SK-N-MC (cell line): ENCODE results near the gene DGCR2.

ENCODE experiments used
- EZH2 ChIP-seq: fragments of 200-600 bp; sonication (generic); IDR thresholded peaks from one replicate; pipeline ENCODE4 v1.6.1; 2017; ENCODE audit warnings: antibody characterized with exemption
- POLR2AphosphoS5 ChIP-seq: IDR thresholded peaks from 2 replicates; pipeline ENCODE4 v1.6.1; 2012; ENCODE audit warnings: mild to moderate bottlenecking, low read depth, low read length, borderline replicate concordance

DNA sequence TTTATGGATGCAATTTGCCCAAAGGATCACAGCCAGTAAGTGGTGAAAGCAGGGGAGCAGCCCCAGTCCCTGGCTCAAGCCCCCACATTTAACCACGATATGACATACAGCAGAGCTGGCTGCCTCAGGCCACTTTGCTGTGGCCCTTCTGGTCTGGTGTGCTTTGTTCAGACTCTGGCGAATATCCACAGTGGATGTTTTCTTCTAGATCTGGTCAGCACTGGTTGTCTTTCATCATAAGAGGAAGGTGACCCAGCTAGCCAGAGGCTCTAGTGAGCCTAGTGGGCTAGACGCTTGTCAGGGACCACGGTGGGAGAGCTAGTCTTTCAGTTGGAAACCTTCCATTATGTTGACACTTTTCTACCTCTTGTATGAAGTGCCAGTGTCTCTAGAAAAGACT is 42.5 kb downstream of the DGCR2 start:
- TF ChIP-seq EZH2 (no peak), POLR2AphosphoS5 (no peak)
